ENCODE data around the gene SLC26A9. TPM values are rescaled to one million over a fixed set of nuclear protein-coding genes. Genes with fewer than 3 reads are reported as not detected.

The SLC26A9 gene
- total RNA-seq, 1 experiment from 2014 or later = not detected

GRCh38 chr1:205950280-205950679 lies 7.0 kb upstream of the SLC26A9 start:
- Histone ChIP-seq H3K4me1 (ENCODE audit: insufficient read depth, low read length, poor library complexity, severe bottlenecking) (no peaks in the 10 kb centered on the region), H3K27me3 (replicated peaks; ENCODE audit: insufficient read depth, low read depth, low read length, poor library complexity) (peaks cover 21% of the 10 kb centered on the region), H3K9me3 (ENCODE audit: low read depth, low read length, poor library complexity, severe bottlenecking) (no peaks in the 10 kb centered on the region), H3K36me3 (ENCODE audit: insufficient read depth, low read length, poor library complexity, severe bottlenecking) (no peaks in the 10 kb centered on the region), H3K27ac (ENCODE audit: low read depth, low read length, poor library complexity, severe bottlenecking) (no peak overlapping the region), H3K4me3 (ENCODE audit: low read depth, low read length, poor library complexity, severe bottlenecking) (no peak overlapping the region)
- ChIA-PET POLR2A (ENCODE audit: low non-redundant PET) (interaction anchor here (0.8 kb wide), 1 partner anchor 10 kb away, joined by 5 read pairs; no protein-coding TSS in a partner anchor), CTCF (no interaction called here)
- TF ChIP-seq CTCF (conservative IDR thresholded peaks at IDR 0.05; ENCODE audit: low read depth, low read length) (no peak), EZH2 (IDR thresholded peaks at IDR 0.05; ENCODE audit: borderline replicate concordance, low read depth, low read length, poor library complexity, severe bottlenecking) (no peak)
- intact Hi-C loops (cut with micrococcal nuclease; ENCODE audit: unreplicated experiment) = no loop called here
- BruUV-seq (replicated peaks) = no TSS peak
- no peak for DNase-seq (ENCODE audit: low spot score)

- Histone ChIP-seq H3K27ac (ENCODE audit: low read depth, low read length, poor library complexity, severe bottlenecking) (no peak overlapping the region), H3K27me3 (replicated peaks; ENCODE audit: insufficient read depth, low read depth, low read length, poor library complexity) (peaks cover 26% of the 10 kb centered on the region), H3K4me1 (ENCODE audit: insufficient read depth, low read length, poor library complexity, severe bottlenecking) (no peaks in the 10 kb centered on the region), H3K36me3 (ENCODE audit: insufficient read depth, low read length, poor library complexity, severe bottlenecking) (no peaks in the 10 kb centered on the region), H3K4me3 (ENCODE audit: low read depth, low read length, poor library complexity, severe bottlenecking) (no peak overlapping the region), H3K9me3 (ENCODE audit: low read depth, low read length, poor library complexity, severe bottlenecking) (no peaks in the 10 kb centered on the region)
- ChIA-PET CTCF (no interaction called here), POLR2A (ENCODE audit: low non-redundant PET) (interaction anchor here (0.8 kb wide), 1 partner anchor 10 kb away, joined by 5 read pairs; no protein-coding TSS in a partner anchor)
- no peak for DNase-seq (ENCODE audit: low spot score)
- intact Hi-C loops (cut with micrococcal nuclease; ENCODE audit: unreplicated experiment) = no loop called here
- no peak for TF ChIP-seq CTCF (conservative IDR thresholded peaks at IDR 0.05; ENCODE audit: low read depth, low read length)
- no peak for TF ChIP-seq EZH2 (IDR thresholded peaks at IDR 0.05; ENCODE audit: borderline replicate concordance, low read depth, low read length, poor library complexity, severe bottlenecking)
- BruUV-seq (replicated peaks) = no TSS peak
These were observed 6.5 kb upstream of the SLC26A9 start for GRCh38 chr1:205949753-205950152.

GRCh38 chr1:205948886-205949285 lies 5.6 kb upstream of the SLC26A9 start:
- ChIA-PET POLR2A (ENCODE audit: low non-redundant PET) (no interaction called here), CTCF (no interaction called here)
- Histone ChIP-seq H3K9me3 (ENCODE audit: low read depth, low read length, poor library complexity, severe bottlenecking) (no peaks in the 10 kb centered on the region), H3K4me1 (ENCODE audit: insufficient read depth, low read length, poor library complexity, severe bottlenecking) (no peaks in the 10 kb centered on the region), H3K27me3 (replicated peaks; ENCODE audit: insufficient read depth, low read depth, low read length, poor library complexity) (peaks cover 29% of the 10 kb centered on the region), H3K36me3 (ENCODE audit: insufficient read depth, low read length, poor library complexity, severe bottlenecking) (no peaks in the 10 kb centered on the region), H3K27ac (ENCODE audit: low read depth, low read length, poor library complexity, severe bottlenecking) (no peak overlapping the region), H3K4me3 (ENCODE audit: low read depth, low read length, poor library complexity, severe bottlenecking) (no peak overlapping the region)
- intact Hi-C loops (cut with micrococcal nuclease; ENCODE audit: unreplicated experiment) = no loop called here
- no peak for DNase-seq (ENCODE audit: low spot score)
- no TSS peak for BruUV-seq (replicated peaks)
- TF ChIP-seq EZH2 (IDR thresholded peaks at IDR 0.05; ENCODE audit: borderline replicate concordance, low read depth, low read length, poor library complexity, severe bottlenecking) (no peak), CTCF (conservative IDR thresholded peaks at IDR 0.05; ENCODE audit: low read depth, low read length) (no peak)

Data from A673 (cell line).